DMS 273 treated with DMSO at 0.1 percent for 48 hours (cell line): ENCODE data around the gene PHACTR3.

Experiments used
- DNase-seq: peaks from one replicate; lab custom pipeline; 2025; lab: John Stamatoyannopoulos, UW

Gene PHACTR3

GRCh38 chr20:59735486-59735885, 131.1 kb downstream of the PHACTR3 start:
- DNase-seq: no peak

- no peak for DNase-seq
These were observed 131.6 kb downstream of the PHACTR3 start for GRCh38 chr20:59735917-59736316.

GRCh38 chr20:59736366-59736765, 132.0 kb downstream of the PHACTR3 start:
- no peak for DNase-seq

- no peak for DNase-seq
These were observed 132.8 kb downstream of the PHACTR3 start for GRCh38 chr20:59737073-59737666.

GRCh38 chr20:59737816-59738215, 133.5 kb downstream of the PHACTR3 start:
- no peak for DNase-seq

GRCh38 chr20:59738851-59739250, 134.5 kb downstream of the PHACTR3 start:
- no peak for DNase-seq

- no peak for DNase-seq
These were observed 136.3 kb downstream of the PHACTR3 start for GRCh38 chr20:59740621-59741020.

GRCh38 chr20:59741073-59741472, 136.7 kb downstream of the PHACTR3 start:
- no peak for DNase-seq

GRCh38 chr20:59742351-59743095, 138.2 kb downstream of the PHACTR3 start:
- DNase-seq: no peak

GRCh38 chr20:59743308-59743707, 139.0 kb downstream of the PHACTR3 start:
- DNase-seq: no peak

- DNase-seq: no peak
These were observed 139.6 kb downstream of the PHACTR3 start for GRCh38 chr20:59743767-59744485.

- no peak for DNase-seq
These were observed 140.4 kb downstream of the PHACTR3 start for GRCh38 chr20:59744756-59745155.

- no peak for DNase-seq
These were observed 140.9 kb downstream of the PHACTR3 start for GRCh38 chr20:59745201-59745600.

GRCh38 chr20:59745716-59746115, 141.4 kb downstream of the PHACTR3 start:
- DNase-seq: no peak

GRCh38 chr20:59746155-59746554, 141.8 kb downstream of the PHACTR3 start:
- DNase-seq: no peak

- DNase-seq: no peak
These were observed 143.6 kb downstream of the PHACTR3 start for GRCh38 chr20:59747671-59748515.

- DNase-seq: no peak
These were observed 144.4 kb downstream of the PHACTR3 start for GRCh38 chr20:59748619-59749191.

GRCh38 chr20:59749301-59749700, 145.0 kb downstream of the PHACTR3 start:
- DNase-seq: no peak

- no peak for DNase-seq
These were observed 146.0 kb downstream of the PHACTR3 start for GRCh38 chr20:59750209-59750840.

- DNase-seq: peak; percentile 1
These were observed 146.9 kb downstream of the PHACTR3 start for GRCh38 chr20:59751075-59751711.

- DNase-seq: no peak
These were observed 147.8 kb downstream of the PHACTR3 start for GRCh38 chr20:59752101-59752586.
